Activated CD4-positive, alpha-beta T cell treated with anti-CD3 and anti-CD28 coated beads, Interleukin-2, amount 50 U/mL, for 24 hours (primary cell): ENCODE measurements around the gene NSF.
"Not testable (repeated sequence)": the region's sequence is repeated elsewhere in the genome, so short reads cannot be mapped to it uniquely, and the experiment has no call there.

Experiments
- DNase-seq, 2 donors: peaks; one replicate each; pipeline ENCODE4 v3.0.0-alpha.2; 2020; ENCODE audit warnings: low read depth in 1 of 2, low spot score in 1 of 2

Gene NSF

DNA sequence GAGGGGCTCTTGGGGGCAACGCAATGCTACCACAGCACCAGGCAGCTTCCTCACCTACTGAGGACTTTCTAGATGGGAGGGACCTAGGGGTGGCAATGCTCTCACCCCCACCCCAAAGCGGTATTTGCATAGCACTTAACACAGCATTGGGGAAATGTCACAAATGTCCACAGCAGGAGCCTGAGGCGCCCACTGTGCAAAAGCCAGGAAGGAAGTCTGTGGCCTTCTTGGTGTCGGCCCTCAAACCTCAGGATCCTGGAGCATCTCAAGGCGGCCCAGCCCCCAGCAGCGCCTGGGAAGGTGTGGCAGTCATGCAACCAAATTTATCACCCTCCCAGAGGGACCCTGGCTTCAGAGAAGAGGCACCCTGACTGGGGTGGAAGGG lies 182.7 kb downstream of the NSF start:
- no peak for DNase-seq

DNA sequence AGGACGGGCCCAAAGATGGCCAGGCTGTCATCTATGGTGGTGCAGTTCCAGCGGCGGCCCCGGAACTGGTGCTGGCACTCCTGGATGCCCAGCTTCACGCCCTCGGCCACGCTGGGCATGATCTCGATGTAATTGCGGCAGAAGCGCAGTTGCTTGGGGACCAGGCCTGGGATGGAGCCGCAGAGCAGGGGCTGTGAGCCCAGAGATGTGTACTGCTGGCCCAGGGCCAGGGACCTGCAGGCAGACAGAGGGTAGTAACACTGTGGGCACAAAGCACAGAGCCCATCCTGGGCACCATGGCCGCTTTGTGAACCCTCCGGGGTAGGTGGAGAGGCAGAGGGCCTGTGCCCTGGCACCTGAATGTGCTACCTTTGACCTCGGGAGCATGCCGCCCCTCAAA lies 183.2 kb downstream of the NSF start:
- no peak for DNase-seq

DNA sequence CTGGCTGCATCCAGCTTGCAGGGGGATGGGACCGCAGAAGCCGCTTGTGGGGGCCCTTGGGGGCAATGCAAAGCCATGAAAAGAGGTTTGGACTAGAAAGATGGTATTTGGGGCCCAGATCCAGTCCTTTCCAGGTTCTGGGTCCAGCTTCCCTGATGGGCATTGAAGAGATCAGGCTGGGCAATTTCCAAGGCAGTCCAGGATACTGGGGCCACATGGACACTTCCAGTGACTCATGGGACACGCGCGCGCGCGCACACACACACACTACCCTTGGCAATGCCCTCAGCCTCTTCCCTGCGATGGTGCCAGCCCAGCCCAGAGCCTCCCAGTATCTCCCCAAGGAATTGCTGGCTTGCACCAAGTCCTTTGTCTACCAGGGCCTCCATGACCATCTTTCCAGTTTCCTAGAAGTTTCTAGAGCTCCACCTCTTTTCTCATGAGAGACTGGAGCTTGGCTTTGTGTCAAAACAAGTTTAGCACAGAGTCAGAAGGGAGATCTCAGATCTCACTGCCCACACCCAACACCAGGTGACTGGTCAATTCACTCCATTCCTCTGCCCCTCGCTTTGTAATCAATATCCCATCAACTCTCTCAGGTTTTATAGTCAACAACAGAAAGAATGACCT lies 183.8 kb downstream of the NSF start:
- DNase-seq: no peak

- DNase-seq: no peak
Observed at GRCh38 chr17:46776298-46777005, 186.0 kb downstream of the NSF start.

DNA sequence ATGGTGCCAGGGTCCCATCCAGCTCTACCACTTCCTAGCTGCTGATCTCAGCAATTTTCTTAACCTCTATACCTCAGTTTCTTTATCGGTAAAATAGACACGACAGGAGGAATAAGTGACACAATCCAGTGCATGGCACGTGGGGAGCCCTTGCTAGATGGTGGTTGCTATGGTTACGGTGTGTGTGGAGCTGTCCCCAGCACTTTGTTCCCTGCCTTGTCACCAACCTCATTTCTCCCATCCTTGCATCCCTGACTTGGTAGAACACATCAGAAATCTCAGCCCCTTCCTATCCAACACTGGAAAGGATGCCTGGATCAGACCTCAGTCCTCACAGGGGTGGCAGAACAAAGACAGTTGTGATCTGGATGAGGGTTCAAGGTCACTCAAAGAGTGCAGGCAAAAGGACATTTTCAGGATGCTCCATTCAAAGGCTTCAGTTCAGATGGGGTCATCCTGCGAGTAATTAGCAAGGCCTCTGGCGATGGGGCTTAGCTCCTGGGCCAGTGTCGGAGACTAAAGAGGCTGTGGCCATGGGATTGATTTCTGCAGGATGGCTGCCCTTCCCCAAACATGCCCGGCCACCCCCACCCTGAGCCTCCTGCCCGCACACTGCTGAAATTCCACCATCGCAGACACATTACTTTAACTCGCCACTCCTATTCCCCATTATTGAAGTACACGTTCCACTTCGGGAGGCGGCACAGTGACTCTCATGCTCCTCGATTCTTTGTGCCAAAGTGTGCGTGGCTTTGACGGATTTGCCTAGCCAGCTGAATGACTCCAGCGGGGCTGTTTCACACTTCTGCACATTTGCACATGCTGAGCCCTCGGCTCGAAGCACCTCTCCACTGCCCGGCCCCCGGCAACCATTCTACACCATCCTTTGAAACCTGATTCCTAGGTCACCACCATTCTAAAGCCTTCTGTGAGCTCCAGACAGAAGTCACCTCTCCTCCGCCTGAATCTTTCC lies 187.8 kb downstream of the NSF start:
- DNase-seq: no peak

DNA sequence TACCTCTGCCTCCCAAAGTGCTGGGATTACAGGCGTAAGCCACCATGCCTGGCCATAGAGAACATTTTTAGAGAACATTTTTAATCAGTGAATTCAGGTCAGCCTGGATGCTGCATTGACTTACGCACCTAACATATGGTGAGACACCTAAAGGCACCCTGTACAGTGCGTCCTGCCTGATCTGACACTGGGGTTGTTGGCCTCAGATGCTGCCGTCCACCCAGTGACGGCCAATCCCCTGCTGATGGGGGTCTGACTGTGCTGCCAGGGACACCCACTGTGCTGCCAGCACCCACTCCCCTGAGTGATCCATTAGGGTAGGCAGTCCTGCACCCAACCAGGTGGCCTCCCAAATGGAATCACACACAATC lies 189.5 kb downstream of the NSF start:
- DNase-seq: no peak

- no peak for DNase-seq
Observed at GRCh38 chr17:46782250-46782953, 191.9 kb downstream of the NSF start.

DNA sequence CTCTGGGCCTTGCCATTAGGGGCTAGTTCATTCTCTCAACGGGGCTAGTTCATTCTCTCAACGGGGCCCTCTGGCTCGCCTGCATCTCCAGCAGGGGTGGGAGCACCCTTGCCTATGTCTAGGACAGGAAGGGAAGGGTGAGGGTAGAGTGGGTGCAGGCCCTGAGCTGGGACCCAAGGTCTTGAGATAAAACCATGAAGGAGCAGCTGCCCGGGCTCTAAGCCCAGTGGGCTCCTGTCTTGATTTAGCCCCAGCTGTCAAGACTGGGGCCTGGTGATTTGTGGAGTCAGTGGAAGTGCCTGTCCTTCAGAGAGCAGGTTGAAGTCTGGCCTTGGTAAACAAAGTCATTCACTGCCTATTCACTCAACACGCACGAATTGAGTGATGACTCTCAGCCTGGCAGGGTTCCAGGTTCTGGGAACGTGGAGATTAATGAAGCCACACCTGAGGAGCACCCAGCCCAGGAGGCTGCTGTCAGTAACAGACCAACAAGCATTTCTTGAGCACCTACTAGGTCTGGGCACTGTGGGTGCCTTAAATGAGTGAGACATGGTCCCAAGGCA lies 192.6 kb downstream of the NSF start:
- no peak for DNase-seq

- no peak for DNase-seq
Observed at GRCh38 chr17:46785696-46786095, 195.2 kb downstream of the NSF start.

DNA sequence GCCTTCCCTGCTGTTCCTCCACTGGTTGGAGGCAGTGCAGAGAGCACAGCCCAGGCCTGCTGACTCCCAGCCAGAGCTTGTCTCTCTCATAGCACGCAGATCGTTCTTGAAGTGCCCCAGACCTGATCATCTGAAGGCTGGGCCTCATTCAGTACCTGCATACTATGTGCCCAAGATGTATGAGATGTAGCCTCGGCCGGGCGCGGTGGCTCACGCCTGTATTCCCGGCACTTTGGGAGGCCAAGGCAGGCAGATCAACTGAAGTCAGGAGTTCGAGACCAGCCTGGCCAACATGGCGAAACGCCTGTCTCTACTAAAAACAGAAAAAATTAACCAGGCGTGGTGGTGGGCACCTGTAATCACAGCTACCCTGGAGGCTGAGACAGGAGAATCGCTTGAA lies 197.0 kb downstream of the NSF start:
- DNase-seq: no peak

GRCh38 chr17:46788300-46788699 lies 197.8 kb downstream of the NSF start:
- DNase-seq: no peak

DNA sequence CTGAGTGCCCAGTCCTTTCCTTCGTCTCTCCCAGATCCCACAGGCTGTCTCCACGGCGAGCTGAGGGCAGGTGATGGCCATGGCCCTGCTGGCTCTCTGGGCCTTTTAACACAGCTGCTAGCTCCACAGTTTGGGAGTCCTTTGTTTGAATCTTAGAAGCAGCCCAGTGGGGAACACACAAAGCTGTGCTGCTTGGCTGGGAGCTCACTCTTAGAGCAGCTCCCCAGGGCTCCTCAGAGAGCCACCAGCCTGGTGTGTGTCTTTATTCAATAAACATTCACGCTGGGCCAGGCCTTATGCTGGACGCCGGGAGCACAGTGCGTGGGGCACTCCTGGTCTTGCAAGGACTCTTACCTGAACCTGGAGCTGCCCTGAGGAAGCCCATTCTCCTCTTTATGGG lies 198.3 kb downstream of the NSF start:
- DNase-seq: no peak

- DNase-seq: no peak
Observed at GRCh38 chr17:46789610-46790009, 199.1 kb downstream of the NSF start.

GRCh38 chr17:46790216-46790615 lies 199.7 kb downstream of the NSF start:
- DNase-seq: no peak

- no peak for DNase-seq
Observed at GRCh38 chr17:46791531-46791930, 201.1 kb downstream of the NSF start.

GRCh38 chr17:46792071-46792470 lies 201.6 kb downstream of the NSF start:
- DNase-seq: no peak

DNA sequence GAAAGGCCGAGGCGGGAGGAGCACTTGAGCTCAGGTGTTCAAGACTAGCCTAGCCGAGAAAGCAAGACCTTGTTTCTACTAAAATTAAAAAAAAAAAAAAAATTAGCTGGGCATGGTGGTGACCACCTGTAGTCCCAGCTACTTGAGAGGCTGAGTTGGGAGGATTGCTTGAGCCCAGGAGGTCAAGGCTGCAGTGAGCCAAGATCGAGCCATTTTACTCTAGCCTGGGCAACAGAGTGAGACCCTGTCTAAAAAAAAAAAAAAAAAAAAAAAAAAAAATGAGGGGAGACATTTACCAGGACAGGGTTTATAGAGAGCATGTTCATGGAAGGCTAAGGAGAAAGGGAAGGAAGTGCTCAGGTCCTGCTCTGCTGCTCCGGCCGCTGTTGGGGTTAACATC lies 202.6 kb downstream of the NSF start:
- not testable (repeated sequence) for DNase-seq

DNA sequence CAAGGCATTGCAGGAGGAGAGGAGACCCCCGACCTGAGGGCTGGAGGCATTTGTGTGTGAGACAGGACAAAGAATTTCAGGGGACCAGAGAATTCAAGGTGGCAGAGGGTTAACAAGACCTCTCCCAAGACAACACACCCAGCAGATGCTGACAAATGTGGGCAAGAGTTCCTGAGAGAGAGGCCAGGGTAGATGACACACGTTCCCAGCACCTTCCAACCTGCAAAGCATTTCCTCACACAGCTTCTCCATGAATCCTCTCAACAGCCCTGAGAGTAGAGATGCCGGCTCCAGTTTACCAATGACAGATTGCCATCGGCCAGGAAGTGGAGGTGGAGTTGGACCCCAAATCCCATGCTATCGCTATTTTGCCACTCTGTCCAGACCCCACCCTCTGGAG lies 203.1 kb downstream of the NSF start:
- DNase-seq: no peak

GRCh38 chr17:46794318-46794717 lies 203.8 kb downstream of the NSF start:
- DNase-seq: no peak

DNA sequence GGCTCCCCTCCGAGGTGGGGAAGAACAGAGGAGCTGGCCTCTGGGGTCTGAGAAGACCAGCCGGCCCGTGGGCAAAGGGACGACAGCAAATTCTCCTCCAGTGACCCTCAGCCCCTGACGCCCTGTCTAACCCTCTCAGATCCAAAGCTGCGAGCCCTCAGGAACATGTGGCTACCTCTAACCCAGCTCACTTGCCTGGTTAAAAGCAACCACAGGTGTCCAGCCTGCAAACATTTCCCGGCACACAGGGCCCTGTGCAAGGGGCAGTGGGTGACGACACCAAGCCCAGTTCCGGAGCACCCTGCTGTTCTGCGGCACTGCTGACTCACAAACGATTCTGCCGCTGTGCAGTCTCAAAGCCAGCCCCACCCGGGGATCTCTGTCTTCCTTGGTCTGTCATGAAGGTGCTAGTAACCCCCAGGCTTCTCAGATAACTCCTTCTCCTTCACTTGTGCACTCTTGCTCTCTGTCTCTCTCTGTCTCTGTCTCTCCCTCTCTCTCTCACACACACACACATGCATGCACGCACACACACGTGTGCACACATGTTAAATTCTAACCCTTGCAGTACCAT lies 205.0 kb downstream of the NSF start:
- DNase-seq: no peak

GRCh38 chr17:46796084-46796483 lies 205.6 kb downstream of the NSF start:
- DNase-seq: no peak
